Right lobe of liver (tissue), 4 donors: Measurements from ENCODE around the gene GTF2IRD1.
A peak's percentile ranks its signal among the peaks of the same experiment; 100 is the strongest.

Experiments
- POLR2A ChIP-seq: fragments of 450-650 bp; IDR thresholded peaks from one replicate; pipeline ENCODE4 v1.6.1; 2017; ENCODE audit warnings: antibody characterized with exemption, mild to moderate bottlenecking
- TF ChIP-seq, protein P1 (sequence below), 4 donors: fragments of 200-600 bp in 3 of 4; fragments of 450-650 bp in 1 of 4; IDR thresholded peaks; one replicate each; pipeline versions ENCODE4 v1.5.1 to v1.8.0; 2016 to 2022; ENCODE audit warnings: antibody characterized with exemption in 4 of 4, mild to moderate bottlenecking in 2 of 4
- donor health status: DM: no; HTN: no; CAD: no.
- donor health status: DM: no; HTN: no; CAD: no.
- donor health status: DM: no; HTN: yes; CAD: no.

- TF ChIP-seq, protein P1, sequence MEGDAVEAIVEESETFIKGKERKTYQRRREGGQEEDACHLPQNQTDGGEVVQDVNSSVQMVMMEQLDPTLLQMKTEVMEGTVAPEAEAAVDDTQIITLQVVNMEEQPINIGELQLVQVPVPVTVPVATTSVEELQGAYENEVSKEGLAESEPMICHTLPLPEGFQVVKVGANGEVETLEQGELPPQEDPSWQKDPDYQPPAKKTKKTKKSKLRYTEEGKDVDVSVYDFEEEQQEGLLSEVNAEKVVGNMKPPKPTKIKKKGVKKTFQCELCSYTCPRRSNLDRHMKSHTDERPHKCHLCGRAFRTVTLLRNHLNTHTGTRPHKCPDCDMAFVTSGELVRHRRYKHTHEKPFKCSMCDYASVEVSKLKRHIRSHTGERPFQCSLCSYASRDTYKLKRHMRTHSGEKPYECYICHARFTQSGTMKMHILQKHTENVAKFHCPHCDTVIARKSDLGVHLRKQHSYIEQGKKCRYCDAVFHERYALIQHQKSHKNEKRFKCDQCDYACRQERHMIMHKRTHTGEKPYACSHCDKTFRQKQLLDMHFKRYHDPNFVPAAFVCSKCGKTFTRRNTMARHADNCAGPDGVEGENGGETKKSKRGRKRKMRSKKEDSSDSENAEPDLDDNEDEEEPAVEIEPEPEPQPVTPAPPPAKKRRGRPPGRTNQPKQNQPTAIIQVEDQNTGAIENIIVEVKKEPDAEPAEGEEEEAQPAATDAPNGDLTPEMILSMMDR (IDR thresholded peaks at IDR 0.05) = peak; percentile 43 to 64 (median 51)
- TF ChIP-seq POLR2A = no peak
Observed at GRCh38 chr7:74544706-74545469, 91.2 kb downstream of the GTF2IRD1 start.
